HG03066 (cell line): Measurements from ENCODE around the gene MYH11.
"Not testable (repeated sequence)": the region's sequence is repeated elsewhere in the genome, so short reads cannot be mapped to it uniquely, and the experiment has no call there.

Experiments used
- ATAC-seq: cut with Tn5 transposase; IDR thresholded peaks from one replicate; pipeline ENCODE4 v1.9.1; 2021; ENCODE audit warnings: low read depth; ENCODE audit not compliant: unreplicated experiment

MYH11 gene

DNA sequence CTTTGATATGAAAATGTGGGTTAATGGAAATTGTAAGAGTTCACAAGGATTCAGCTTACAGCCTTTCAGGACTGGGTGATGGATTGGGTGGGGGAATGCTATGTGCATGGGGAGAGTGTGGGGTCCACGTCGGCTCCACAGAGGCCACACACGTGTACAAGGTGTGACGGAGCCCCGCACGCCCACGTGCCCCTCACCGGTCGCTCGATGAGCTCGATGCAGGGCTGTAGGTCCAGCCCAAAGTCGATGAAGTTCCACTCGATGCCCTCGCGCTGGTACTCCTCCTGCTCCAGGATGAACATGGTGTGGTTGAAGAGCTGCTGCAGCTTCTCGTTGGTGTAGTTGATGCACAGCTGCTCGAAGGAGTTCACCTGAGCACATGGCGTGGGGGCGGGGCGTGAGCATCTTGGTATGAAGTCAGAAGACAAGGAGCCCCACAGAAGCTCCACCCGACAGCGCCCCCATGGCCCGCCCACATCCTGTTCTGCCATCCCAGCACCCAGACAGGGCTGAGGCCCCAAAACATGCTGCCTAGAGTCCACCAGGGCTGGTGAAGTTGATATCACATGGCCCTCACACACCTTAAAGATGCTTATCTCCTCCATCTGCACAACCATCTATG, 99.1 kb downstream of the MYH11 start:
- no peak for ATAC-seq

DNA sequence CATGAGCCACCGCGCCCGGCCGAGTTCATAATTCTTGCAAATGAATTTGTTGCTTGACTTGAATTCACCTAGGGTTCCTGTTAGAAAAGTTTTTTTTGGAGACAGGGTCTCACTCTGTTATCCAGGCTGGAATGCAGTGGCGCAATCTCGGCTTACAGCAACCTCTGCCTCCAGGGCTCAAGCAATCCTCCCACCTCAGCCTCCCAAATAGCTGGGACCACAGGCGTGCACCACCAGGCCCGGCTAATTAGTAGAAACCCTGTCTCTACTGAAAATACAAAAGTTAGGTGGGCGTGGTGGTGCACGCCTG, 99.8 kb downstream of the MYH11 start:
- ATAC-seq: no peak

DNA sequence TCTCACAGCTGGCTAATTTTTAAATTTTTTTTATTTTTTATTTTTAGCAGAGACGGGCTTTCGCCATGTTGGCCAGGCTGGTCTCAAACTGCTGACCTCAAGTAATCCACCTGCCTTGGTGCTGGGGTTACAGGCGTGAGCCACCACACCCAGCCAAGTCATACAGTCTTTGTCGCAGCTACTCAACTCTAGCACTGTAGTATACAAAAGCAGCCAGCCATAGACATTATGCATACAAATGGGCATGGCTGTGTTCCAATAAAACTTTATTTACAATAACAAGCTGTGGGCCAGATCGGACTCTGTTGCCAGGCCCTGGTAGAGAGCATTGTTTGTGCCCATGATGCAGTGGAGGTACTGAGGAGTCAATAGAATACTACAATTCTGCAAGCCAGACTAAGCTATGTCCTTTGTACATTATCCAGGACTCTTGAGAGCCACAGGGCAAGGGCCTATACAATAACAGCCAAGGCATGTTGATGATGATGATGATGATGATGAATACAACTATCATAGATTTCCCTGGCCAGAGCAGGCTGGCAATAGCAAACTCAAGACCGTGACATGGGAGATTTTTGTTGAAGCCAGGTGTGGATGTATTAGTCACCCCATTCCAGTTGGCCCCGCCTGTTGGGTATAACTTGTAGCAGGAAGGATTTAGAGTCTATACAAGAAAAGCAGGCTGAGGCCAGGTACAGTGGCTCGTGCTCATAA, 101.8 kb downstream of the MYH11 start:
- ATAC-seq: no peak

DNA sequence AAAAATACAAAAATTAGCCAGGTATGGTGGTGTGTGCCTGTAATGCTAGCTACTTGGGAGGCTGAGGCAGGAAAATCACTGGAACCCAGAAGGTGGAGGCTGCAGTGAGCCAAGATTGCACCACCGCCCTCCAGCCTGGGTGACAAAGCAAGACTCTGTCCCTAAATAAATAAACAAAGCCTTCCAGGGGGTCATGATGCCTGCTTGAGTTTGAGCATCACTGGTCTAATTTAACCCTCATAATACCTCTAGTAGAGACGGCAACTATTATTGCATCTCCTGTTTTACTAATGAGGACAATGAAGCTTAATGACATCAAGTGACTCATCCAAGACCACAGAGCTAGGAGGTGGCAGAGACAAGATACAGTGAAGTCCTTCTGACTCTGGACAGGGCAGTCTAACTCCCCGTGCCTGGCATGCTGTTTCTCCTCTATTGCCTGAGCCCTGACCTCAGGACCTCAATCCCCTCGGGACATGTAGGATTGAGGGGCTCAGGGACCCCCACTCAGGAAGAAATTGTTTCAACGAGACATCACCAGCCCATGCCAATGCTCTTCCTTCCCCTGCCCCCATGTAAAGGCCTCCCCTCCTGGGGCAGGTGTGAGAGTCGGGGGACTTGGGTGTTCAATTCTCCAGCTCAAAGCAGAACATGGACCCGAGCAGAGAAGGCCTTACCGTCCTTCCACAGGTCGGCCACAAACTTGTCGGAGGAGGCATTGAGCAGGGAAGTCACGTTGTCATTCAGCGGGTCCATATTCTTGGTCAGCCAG, 103.9 kb downstream of the MYH11 start:
- no peak for ATAC-seq

DNA sequence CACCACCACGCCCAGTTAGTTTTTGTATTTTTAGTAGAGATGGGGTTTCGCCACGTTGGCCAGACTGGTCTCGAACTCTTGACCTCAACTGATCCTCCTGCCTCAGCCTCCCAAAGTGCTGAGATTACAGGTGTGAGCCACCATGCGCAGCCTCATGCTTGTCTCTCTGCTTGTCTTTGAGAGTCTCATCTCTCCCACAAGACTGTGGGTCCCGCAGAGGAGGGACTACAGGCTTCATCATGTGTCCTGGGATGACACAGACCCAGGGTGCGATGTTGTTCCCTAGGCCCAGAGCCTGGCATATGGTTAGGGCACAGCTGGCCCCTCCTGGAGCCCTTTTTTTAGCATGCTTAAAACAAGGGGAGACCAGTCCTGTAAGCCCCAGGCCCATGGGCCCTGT, 104.9 kb downstream of the MYH11 start:
- ATAC-seq: no peak

DNA sequence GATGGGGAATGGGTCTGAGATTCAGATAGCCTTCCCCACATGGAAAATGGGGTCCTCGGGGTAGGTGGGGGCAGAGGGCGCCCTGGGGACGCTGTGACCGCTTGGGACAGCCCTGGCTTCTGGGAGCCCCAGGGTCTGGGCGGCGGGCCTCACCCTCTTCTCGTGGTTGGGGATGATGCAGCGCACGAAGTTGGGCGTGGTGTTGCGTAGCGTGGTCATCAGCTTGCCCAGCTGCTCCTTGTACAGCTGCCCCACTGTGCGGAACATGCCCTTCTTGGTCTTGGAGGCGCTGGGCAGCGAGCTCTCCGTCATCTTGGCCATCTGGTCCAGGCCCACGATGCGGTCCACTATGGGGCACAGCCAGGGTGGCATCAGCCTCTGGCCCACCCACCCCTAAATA, 106.8 kb downstream of the MYH11 start:
- no peak for ATAC-seq

DNA sequence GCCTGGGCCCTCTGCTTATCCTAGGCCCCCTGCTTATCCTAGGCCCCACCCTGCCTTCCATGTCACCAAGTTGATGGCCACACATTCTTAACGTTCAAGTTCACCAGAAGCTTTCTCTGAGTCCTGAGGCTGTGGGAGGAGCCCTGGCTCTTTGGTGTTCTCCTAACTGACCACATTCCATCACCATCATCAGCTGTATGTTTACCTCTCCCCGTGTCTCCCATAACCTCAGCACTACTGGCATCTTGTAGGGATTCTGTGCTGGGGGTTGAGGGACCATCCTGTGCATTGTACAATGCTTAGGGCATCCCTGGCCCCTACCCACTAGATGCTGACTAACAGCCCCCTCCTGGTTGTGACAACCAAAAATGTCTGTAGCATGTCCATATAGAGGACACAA, 107.5 kb downstream of the MYH11 start:
- no peak for ATAC-seq

DNA sequence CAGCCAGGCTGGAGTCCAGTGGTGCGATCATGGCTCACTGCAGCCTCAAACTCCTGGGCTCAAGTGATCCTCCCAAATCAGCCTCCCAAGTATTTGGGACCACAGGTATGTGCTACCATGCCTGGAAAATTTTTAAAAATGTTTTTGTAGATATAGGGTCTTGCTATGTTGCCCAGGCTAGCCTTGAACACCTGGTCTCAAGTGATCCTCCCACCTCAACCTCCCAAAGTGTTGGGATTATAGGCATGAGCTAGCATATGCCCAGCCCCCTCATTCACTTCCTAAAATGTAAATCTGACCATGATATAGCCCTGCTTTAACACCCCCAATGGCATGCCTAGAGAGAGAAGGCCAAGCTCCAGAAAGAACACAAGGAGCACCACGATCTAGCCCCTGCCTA, 108.2 kb downstream of the MYH11 start:
- ATAC-seq: no peak

DNA sequence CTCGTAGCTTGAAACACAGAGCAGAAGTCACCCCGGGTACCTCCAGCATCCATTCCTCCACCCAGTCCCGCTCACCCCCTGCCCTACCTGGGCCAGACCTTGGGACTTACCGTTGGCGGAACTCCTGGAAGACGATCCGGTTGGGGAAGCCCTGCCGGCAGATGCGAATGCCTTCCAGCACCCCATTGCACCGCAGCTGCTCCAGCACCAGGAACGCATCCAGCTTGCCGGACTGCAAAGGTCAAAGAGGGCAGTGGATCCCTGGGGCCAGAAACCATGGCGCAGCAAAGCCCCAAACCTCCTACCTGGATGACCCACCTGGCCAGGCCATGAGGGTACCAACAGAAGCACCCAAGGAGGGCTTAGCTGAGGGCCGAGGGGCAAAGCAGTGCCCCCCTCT, 108.9 kb downstream of the MYH11 start:
- no peak for ATAC-seq

DNA sequence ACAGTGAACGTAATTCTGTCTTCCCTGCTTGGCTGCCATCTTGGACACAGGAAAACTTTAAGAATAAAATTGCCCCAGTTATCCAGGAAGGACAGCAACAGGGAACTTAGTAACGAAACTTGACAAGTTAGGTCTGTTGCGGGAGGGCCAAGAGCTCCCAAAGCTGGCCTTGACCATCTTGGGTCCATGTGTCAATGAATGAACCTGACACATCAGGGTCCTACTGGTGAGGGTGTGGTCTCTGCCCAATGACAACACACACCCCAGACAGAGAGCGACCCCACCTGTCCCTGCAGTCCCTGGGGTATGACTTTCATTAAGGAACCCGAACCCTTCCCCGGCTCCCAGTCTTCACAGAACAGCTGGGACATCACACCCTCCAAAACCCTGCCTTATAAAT, 110.5 kb downstream of the MYH11 start:
- no peak for ATAC-seq

DNA sequence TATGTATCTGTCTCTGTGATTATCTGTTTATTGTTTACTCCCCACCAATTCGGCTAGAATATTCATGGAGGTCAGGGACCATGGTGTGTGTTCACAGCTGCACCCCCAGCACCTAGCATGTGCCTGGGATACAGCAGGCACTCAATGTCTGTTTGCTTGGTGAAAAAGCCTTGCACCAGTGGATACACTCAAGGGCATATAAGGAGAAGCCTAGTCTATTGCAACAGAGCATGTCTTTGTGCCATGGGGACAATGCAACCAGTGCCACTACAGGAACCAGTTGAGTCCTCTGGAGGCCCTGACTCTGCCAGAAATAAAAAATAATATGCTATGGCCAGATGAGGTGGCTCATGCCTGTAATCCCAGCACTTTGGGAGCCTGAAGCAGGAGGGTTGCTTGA, 113.2 kb downstream of the MYH11 start:
- ATAC-seq: no peak

DNA sequence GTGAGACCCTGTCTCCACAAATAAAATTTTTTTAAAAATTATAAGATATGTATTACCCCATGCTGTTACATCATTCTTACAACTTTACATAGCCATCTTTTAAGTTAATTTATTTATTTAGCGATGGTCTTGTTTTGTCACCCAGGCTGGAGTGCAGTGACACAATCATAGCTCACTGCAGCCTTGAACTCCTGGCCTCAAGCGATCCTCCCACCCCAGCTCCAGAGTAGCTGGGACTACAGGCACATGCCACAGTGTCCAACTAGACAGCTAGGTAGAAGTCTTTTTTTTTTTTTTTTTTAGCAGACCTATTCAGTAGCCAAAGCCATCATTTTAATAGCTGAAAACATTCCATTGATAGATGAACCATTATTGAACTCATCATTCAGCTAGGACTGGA, 114.1 kb downstream of the MYH11 start:
- ATAC-seq: no peak

DNA sequence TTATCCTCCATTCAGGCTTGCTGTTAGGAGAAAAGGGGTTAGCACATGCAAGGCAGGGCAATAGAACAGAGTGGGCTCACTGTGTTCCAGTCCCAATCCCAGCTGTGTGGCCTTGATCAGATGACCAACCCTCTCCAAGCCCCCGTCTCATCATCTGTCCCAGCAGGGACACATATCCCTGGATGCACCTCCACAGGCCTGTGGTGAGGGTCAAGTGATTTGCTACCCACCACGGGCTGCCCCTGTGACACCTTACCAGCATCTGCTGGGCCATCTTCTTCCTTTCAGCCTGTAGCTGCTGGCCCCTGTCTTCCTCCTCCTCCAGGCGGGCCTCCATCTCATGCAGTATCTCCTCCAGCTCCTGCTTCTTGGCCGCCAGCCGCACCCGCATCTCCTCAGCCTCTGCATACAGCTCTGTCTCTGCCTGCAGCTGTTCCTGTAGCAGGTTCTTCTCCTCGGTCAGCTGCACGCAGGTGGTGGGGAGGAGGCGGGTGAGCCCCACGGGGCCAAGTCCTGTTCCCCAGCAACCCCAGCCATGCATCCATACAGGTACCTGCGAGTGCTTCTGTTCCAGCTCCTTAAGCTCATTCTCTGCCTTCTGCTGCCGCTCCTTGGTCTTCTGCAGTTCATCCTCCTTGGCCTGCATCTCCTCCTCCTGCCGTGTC, 115.5 kb downstream of the MYH11 start:
- ATAC-seq: no peak

DNA sequence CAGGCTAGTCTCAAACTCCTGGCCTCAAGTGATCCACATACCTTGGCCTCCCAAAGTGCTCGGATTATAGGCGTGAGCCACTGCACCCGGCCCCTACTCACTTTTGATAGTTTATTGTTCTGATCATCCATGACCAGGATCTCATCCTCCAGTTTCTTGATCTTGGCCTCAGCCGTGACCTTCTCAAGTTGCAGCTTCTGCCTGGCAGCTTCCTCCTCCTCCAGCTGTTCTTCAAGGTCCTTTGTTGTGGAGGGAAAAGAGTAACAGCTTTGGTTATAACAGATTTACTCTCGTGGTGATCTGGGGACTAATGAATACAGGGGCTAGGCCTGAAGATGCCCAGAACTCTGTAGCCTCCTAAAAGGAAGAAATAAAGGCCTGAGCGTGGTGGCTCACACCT, 116.9 kb downstream of the MYH11 start:
- no peak for ATAC-seq

DNA sequence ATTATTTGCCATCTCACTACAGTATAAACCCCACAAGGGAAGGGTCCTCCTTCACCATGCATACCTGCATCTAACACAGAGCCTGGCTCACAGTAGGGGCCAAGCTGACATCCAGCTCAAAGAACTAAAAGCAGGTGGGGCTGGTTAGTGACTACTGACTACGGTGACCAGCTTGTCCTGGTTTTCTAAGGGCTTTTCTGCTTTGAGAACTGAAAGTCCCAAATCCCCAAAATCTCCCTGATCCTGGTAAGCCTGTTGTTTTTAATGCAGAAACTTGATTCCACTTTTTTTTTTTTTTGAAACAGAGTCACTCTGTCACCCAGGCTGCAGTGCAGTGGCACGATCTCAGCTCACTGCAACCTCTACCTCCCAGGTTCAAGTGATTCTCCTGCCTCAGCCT, 117.4 kb downstream of the MYH11 start:
- ATAC-seq: no peak

DNA sequence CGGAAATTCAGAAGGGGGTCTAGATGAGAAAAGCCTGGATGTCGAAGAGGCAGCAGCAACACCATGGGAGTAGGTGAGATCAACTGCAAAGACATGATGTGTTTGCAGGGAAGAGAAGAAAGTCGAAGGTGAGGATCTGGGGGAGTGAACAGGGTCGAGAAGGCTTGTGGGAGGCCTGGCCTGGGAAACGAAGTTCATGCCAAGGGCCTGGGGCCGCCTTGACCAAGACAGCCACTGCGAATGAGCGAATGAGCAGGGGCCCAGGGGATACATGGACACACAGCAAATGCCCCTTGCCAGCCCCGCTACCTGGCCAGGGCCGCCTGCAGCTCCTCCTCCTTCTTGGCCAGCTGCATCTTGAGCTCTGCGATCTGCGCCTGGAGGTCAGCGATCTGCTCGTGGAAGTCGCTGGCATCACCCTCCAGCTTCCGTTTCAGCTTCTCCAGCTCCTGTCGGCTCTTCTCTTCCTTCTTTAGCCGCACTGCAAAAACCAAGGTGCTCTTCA, 119.6 kb downstream of the MYH11 start:
- no peak for ATAC-seq

DNA sequence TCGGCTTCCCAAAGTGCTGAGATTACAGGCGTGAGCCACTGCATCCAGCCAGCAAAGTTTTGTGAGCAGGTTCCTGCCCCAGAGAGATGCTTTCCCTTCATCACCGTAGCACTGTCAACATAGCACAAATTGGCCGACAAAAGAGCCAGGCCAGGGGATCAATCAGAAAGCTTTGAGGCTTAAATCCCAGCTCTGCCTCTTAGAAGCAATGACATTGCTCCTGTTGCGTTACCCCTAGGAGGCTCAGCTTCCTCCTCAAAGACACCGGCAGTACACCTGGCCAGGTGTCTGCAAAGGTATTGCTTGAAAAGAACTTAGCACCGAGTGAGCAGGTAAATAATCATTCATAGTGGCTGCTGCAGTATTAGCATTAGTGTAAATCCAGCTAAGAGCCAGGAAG, 120.3 kb downstream of the MYH11 start:
- no peak for ATAC-seq

DNA sequence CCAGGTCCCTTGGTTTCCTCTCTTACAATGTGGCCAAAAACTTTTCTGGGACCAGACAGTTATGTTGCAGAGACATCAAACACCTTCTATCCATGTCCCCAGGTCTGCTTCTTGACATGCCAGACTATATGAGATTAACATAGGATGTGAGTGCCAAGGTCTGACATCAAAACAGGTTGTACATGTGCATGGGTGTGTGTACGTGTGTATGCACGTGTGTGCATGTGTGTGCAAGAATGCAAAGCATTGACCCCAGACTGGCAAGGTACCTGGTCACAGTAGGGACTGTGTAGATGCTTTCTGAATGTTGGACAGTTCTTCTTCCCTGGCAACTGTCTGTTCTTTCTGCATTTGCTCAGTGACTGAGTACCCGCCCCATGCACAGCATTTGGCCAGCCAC, 121.2 kb downstream of the MYH11 start:
- no peak for ATAC-seq

DNA sequence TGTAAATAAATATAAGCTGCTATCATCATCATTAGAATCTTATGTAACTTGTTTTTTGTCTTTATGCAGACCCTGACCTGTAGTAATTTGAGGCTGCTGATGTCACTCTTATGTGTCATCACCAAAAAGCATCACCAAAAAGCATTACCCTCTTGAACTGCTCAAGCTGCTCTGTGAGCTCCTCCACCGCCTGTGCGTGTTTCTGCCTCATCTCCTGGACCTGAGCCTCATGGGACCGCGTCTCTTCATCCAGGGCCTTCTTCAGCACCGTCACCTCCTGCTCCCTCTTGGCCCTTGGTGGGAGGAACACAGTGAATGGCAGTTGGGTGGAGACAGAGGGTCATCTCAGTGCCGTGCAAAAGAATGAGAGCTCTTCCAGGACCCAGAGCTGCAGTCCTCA, 124.4 kb downstream of the MYH11 start:
- no peak for ATAC-seq

DNA sequence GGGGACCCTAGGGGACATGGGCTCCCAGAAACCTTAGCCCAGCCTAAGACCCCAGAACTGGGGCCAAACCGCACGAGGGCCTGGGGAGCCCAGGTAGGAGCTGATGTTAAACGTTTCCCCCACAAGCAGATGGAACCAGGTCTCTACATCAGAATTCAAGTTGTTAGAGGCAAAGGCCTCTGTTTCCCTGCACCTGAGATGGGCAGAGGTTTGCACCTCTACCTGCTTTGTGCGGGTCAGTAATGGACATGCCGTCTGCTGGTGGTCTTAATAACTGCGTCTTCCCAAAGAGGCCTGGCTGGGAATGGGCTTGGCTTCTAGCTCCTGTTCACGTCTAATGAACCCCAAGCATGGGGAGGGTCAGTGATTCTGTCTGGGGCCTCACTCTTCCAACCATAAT, 127.7 kb downstream of the MYH11 start:
- no peak for ATAC-seq

DNA sequence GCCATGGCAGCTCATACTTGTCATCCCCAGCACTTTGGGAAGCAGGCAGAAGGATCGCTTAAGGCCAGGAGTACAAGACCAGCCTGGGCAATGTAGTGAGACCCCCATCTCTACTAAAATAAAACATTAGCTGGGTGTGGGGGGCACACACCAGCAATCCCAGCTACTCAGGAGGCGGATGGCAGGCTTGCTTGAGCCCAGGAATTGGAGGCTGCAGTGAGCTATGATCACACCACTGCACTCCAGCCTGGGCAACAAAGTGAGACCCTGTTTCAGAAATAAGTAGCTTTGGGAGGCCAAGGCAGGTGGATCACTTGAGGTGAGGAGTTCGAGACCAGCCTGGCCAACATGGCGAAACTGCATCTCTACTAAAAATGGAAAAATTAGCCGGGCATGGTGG, 129.1 kb downstream of the MYH11 start:
- not testable (repeated sequence) for ATAC-seq
